Measurements from ENCODE around the gene PKN1.

DNA sequence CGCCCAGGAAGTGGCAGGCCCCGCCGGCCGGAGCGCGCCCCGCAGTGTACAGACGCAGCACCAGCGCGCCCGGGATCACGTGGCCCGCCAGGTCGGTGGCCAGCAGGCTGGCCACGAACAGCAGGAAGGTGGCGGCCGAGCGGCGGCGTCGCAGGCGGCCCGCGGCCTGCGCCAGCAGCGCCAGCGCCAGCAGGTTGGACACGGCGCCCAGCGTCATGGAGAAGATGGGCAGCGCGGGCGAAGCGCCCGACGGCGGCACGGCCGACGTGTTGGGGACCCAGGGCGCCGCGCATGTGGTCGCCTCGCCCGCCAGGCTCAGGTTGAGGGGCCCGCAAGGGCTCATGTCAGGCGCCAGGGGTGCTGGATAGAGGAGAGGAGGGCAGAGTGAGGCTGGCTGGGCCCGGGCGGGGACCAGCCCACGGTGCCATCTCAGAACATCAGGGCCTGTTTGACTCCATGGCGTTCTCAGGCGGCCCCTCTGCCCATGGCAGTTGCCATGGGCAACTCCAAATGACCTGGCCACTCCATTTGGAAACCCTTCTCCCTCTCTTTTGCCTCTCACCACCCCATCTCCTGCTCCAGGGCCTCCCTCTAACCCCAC lies 41.0 kb downstream of the PKN1 start:
- no peak for TF ChIP-seq POLR2A (IDR thresholded peaks at IDR 0.05)
- TF ChIP-seq, protein P1, sequence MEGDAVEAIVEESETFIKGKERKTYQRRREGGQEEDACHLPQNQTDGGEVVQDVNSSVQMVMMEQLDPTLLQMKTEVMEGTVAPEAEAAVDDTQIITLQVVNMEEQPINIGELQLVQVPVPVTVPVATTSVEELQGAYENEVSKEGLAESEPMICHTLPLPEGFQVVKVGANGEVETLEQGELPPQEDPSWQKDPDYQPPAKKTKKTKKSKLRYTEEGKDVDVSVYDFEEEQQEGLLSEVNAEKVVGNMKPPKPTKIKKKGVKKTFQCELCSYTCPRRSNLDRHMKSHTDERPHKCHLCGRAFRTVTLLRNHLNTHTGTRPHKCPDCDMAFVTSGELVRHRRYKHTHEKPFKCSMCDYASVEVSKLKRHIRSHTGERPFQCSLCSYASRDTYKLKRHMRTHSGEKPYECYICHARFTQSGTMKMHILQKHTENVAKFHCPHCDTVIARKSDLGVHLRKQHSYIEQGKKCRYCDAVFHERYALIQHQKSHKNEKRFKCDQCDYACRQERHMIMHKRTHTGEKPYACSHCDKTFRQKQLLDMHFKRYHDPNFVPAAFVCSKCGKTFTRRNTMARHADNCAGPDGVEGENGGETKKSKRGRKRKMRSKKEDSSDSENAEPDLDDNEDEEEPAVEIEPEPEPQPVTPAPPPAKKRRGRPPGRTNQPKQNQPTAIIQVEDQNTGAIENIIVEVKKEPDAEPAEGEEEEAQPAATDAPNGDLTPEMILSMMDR (IDR thresholded peaks at IDR 0.05) = no peak
